Measurements from ENCODE around the gene ZNF276.

DNA sequence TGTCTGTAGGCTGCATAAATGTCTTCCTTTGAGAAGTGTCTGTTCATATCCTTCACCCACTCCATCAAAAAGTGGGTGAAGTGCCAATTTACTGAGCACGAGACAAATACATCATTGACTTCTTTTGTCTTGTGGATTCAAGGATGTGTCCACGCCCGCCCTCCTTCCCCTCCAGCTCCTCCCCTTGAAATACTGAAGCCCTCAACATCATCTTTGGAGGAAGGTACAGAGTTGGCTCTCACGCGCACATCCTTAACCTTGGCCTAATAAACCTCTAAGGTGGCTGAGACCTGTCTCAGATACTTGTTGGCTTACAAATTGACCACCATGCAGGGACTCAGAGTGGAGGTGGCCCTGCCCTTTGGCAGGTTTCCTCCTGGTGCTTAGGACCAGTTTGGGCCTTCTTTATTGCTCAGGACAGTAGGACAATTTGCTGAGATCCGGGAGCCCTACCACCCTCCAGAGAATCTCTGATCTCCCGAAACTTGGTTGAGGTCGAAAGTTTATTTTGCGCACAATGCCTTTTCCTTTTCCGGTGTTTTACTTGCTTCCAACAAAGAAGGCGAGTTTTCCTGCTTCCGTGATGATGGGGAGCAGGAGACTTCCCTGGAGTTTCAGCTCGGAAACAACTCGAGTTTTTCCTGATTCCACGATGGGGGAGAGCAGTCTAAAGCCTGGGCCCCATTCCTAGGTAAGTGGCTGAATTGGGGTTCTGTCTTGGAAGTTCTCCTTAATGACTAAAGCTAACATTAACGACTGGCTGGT, 49.0 kb upstream of the ZNF276 start:
- TF ChIP-seq, protein P1, sequence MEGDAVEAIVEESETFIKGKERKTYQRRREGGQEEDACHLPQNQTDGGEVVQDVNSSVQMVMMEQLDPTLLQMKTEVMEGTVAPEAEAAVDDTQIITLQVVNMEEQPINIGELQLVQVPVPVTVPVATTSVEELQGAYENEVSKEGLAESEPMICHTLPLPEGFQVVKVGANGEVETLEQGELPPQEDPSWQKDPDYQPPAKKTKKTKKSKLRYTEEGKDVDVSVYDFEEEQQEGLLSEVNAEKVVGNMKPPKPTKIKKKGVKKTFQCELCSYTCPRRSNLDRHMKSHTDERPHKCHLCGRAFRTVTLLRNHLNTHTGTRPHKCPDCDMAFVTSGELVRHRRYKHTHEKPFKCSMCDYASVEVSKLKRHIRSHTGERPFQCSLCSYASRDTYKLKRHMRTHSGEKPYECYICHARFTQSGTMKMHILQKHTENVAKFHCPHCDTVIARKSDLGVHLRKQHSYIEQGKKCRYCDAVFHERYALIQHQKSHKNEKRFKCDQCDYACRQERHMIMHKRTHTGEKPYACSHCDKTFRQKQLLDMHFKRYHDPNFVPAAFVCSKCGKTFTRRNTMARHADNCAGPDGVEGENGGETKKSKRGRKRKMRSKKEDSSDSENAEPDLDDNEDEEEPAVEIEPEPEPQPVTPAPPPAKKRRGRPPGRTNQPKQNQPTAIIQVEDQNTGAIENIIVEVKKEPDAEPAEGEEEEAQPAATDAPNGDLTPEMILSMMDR (IDR thresholded peaks at IDR 0.05; ENCODE audit: control extremely low read depth in 1 of 3, insufficient read depth in 1 of 3, low read depth in 1 of 3, low read length in 3 of 3): no peak
- TF ChIP-seq POLR2A (IDR thresholded peaks at IDR 0.05; ENCODE audit: control extremely low read depth in 1 of 2, low read depth in 2 of 2, low read length in 2 of 2) (no peak), JUND (IDR thresholded peaks at IDR 0.05; ENCODE audit: low read length) (no peak), ASH2L (IDR thresholded peaks at IDR 0.05; ENCODE audit: low read length) (no peak), NANOG (IDR thresholded peaks at IDR 0.05; ENCODE audit: insufficient read depth, low read depth, low read length, poor library complexity, severe bottlenecking) (no peak), TBP (IDR thresholded peaks at IDR 0.05; ENCODE audit: low read depth, low read length) (no peak), TAF1 (IDR thresholded peaks at IDR 0.05; ENCODE audit: low read depth, low read length) (no peak), SIN3A (conservative IDR thresholded peaks at IDR 0.05 in 1 of 2, IDR thresholded peaks at IDR 0.05 in 1 of 2; ENCODE audit: low read depth in 1 of 2, low read length in 2 of 2) (no peak), RXRA (IDR thresholded peaks at IDR 0.05; ENCODE audit: insufficient read depth, low read depth, low read length) (no peak), JUN (IDR thresholded peaks at IDR 0.05; ENCODE audit: low read depth, low read length) (no peak), POLR2AphosphoS5 (IDR thresholded peaks at IDR 0.05; ENCODE audit: low read depth, low read length) (no peak)
- TF ChIP-seq, protein P2, sequence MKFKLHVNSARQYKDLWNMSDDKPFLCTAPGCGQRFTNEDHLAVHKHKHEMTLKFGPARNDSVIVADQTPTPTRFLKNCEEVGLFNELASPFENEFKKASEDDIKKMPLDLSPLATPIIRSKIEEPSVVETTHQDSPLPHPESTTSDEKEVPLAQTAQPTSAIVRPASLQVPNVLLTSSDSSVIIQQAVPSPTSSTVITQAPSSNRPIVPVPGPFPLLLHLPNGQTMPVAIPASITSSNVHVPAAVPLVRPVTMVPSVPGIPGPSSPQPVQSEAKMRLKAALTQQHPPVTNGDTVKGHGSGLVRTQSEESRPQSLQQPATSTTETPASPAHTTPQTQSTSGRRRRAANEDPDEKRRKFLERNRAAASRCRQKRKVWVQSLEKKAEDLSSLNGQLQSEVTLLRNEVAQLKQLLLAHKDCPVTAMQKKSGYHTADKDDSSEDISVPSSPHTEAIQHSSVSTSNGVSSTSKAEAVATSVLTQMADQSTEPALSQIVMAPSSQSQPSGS (IDR thresholded peaks at IDR 0.05; ENCODE audit: low read length): no peak
- TF ChIP-seq, protein P3, sequence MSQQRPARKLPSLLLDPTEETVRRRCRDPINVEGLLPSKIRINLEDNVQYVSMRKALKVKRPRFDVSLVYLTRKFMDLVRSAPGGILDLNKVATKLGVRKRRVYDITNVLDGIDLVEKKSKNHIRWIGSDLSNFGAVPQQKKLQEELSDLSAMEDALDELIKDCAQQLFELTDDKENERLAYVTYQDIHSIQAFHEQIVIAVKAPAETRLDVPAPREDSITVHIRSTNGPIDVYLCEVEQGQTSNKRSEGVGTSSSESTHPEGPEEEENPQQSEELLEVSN (IDR thresholded peaks at IDR 0.05): no peak

All from H1 (cell line).